Amygdala (tissue), 56 donors: ENCODE results near the gene ARHGEF11.

Source experiments
- DNase-seq, 56 donors: peaks; one replicate each; lab custom pipeline; 2025; lab: John Stamatoyannopoulos, UW

The ARHGEF11 gene

DNA sequence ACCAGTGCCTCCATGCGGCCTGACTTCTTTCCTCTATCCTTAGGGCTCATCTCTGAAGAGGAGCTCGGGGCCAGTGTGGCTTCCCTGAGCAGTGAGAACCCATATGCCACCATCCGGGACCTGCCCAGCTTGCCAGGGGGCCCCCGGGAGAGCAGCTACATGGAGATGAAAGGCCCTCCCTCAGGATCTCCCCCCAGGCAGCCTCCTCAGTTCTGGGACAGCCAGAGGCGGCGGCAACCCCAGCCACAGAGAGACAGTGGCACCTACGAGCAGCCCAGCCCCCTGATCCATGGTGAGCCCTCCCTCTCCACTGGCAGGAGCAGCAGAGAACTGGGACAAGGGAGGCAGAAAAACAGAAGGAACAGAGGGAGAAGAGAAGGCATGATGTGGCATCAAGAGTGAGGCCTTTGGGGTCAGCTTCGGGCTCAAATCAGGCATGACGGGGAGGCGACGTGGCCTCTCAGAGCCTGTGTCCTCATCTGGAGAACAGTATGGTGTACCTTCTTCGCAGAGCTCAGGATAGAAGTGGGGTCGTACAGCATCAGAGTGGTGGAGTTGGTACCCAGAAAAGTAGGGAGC lies 131.6 kb downstream of the ARHGEF11 start:
- DNase-seq, result no peak

GRCh38 chr1:156912861-156913808 lies 132.4 kb downstream of the ARHGEF11 start:
- DNase-seq, result peak in 3 of 56 donors; percentile 8 to 58 (median 11)

GRCh38 chr1:156912310-156912709 lies 133.2 kb downstream of the ARHGEF11 start:
- no peak for DNase-seq

DNA sequence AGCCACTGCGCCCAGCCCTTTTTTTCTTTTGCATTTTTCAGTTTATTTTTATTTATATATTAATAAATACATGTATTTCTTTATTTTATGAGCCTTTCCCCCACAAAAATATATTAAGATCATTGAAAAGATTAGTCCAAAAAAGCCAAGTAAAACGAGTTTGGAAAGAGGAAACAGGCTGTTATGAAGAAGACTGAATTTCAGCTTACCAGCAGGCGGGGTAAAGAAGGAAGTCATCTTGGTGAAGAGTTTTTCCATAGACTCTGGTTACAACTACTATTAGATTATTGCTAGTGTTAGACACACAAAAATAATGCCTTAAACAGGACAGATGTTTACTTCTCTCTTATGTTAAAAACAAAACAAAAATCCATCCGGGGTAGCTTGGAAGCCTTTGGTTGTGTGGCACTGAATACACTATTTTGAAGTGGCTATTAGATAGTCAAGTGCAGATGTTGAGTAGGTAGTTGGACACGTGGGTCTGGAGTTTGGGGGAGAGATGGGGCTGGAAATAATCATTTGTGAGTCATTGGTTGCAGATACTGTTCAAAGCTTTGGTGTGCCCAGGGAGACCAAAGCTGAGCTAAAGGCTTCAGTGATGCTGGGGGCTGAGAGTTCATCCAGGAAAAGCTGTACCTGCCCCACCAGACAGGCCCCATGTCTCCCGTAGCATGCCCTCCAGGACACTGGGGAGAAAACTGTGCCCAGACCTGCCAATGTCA lies 133.8 kb downstream of the ARHGEF11 start:
- peak in 2 of 56 donors; percentile 9 to 12 for DNase-seq

DNA sequence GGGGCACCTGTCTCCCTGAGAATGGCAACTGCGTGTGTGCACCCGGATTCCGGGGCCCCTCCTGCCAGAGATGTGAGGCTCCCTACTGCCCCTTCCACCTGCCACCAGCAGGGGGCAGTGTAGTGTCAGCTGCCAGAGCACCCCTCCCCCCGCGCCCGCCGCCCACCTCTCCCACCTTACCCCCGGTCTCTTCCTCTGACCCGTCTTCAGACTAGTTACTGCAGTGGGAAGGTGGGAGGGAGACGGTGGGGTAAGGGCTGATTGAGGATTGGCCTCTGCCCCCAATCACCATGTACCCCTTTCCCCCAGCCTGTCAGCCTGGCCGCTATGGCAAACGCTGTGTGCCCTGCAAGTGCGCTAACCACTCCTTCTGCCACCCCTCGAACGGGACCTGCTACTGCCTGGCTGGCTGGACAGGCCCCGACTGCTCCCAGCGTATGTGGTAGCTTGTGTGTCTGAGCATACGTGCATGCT lies 135.2 kb downstream of the ARHGEF11 start:
- DNase-seq, result peak in 9 of 56 donors; percentile 8 to 53 (median 16)

GRCh38 chr1:156909671-156910070 lies 135.9 kb downstream of the ARHGEF11 start:
- no peak for DNase-seq

DNA sequence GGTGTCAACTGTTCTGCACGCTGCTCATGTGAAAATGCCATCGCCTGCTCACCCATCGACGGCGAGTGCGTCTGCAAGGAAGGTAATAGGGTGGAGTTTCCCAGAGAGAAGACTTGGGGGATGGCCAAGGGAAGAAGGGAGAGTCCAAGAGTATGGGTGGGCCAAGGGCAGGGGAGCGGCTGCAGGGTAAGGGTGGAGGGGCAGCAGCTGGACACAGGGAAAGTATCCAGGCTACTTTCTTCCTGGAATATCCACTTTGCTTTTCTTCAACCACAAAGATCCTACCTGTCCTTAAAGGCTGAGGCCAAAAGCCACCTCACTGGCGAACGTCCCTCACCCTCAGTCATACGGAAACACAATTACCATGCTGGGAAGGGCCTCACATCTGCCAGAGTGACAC lies 136.6 kb downstream of the ARHGEF11 start:
- DNase-seq, result no peak

DNA sequence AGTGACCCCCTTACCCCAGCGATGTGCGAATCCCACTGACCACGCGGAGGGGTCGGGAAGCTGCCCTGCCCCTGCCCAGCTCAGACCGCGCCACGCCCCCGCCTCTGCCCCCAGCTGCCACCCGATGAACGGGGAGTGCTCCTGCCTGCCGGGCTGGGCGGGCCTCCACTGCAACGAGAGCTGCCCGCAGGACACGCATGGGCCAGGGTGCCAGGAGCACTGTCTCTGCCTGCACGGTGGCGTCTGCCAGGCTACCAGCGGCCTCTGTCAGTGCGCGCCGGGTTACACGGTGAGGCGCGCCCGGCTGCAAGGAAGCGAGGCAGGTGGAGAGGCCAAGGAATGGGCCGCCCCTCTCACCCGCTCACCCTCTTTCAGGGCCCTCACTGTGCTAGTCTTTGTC lies 137.0 kb downstream of the ARHGEF11 start:
- DNase-seq, result no peak

- DNase-seq, result no peak
Measured at GRCh38 chr1:156906206-156906906, 139.2 kb downstream of the ARHGEF11 start.

GRCh38 chr1:156905651-156906050 lies 139.9 kb downstream of the ARHGEF11 start:
- no peak for DNase-seq

DNA sequence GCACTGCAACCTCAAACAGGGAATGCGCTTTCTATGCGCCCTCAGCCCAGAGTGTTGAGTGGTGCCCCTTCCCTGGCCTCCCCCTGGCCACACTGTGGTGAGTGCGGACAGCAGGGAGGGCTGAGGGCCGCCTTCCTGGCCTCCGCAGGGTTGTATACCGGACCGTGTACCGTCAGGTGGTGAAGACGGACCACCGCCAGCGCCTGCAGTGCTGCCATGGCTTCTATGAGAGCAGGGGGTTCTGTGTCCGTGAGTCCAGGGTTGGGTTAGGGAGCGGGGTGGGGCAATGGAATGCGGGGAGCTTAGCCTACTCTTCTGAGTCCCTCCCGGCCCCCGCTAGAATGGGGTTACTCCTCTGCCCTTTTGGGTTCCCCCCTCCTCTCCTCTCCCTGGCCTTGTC lies 140.4 kb downstream of the ARHGEF11 start:
- DNase-seq, result no peak

- DNase-seq, result no peak
Measured at GRCh38 chr1:156904187-156904959, 141.2 kb downstream of the ARHGEF11 start.

DNA sequence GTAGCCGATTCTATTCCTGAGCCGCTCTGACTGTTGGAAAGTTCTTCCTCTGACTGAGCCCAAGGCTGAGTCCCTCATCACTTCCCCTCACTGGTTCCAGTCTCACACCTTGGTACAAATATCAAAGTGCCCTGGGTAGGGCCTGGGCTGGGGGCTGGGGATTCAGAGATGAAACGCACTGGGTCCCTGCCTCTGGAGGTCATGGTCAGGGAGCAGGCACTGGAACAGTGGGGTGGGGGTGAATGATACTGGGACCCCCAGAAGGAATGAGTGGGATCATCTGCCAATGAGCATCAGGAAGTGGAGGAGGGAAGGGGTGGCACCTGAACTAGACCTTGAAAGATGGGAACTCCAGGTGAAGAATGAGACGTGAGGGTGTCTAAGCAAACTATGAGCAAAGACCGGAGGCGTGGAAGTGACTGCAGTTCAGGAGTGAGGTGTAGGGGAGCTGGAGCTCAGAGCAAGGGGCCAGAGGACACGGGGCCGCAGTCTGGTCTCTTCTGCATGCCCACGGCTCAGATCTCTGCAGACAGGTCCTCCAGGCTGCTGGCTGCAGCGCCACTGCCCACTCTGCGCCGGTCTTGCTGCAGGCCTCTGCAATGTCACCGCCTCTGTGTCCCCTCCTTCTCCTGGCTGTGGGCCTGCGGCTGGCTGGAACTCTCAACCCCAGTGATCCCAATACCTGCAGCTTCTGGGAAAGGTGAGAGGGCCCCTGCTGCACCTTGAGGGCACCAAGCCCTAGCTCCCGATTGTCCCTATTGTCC lies 142.0 kb downstream of the ARHGEF11 start:
- no peak for DNase-seq

DNA sequence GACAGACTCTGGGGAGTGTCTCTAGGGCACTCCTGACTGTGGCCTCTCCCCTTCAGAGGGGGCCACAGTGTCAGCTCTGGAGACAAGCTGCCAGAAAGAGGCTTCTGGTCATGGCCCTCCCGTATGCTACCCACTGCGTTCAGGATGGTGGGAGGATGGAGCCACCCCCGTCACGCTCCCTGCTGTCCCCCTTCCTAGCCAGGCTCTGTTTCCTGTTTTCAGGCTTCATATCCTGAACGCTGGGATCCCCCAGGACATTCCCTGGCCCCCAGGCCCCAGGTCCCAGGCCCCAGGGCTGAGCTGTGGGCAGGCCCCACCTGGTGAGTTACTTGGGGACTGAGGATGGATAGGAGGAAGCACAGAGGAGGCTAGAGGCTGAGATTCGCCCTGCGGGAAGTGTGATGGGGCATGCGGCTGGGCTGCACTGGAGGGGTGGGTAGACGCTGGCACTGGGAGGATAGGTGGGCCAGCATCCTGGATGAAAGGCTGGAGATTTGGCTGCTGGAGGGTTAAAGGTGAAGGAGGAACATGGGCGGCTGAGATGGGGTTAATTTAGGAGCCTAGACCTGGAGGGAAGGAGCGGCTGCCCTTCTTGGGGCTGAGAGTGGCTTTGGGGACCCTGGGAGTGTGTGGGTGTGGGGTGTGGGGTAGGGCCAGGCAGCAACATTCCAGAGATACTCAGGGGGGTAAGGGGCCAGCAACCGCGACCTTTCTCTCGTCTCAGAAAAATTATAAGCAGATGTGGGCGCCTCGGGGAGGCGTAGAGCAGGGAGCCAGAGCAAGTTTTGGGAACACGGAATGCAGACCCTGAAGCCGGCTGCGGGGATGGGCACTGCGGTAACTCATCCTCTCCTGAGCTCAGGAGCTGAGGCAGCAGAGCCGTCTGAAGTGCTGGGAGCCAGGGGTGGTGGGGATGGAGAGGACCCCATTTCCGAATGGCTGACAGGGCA lies 143.3 kb downstream of the ARHGEF11 start:
- no peak for DNase-seq

DNA sequence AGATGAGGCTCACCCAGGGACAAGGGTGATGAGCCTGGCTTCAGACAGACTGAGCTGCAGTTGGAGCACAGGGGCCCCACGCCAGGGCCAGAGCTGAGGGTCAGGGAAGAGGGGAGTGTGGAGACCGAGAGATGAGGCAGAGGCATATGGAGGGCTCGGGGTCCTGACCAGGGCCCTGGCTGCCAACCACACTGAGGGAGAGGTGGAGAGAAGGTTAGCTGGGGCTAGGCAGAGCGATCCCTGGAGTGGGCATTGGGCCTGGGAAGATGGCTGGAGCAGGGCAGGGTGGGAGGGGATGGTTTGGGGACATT lies 144.0 kb downstream of the ARHGEF11 start:
- no peak for DNase-seq

GRCh38 chr1:156900896-156901589 lies 144.5 kb downstream of the ARHGEF11 start:
- no peak for DNase-seq

DNA sequence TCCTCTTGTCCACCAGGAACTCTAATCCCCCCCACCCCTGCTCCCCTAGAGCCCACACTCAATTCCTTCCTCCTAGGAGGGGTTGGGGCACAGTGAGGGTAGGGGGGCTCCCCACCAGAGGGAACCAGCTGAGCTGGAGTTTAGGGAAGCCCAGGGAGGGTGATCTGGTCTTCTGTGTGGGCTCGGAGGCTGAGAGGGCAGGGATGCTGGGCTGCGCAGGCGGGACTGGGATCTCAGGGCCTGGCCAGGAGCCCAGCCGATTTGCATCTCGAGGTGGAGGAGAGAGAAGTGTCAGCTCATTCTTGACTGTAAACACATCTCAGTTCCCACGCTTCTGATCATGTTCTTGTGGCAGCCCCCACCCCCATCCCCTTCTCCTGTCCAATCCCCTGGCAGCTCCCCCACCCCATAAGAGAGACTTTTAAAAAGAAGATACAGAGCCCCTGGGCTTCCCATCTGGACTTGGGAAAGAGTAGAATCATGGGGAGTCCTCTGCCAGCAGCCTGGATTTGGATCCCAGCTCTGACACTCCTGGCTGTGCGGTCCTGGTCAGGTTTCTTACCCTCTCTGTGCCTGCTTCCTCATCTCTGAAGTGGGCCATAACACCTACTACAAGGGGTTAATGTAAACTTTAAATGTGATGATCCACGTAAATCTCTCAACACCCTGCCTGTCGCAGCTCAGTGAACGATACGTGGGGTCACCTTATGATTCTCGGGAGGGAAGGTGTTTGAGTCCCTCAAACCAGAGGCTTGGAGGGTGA lies 145.4 kb downstream of the ARHGEF11 start:
- no peak for DNase-seq
